HG02759 (cell line): ENCODE measurements around the gene TAF6.

ENCODE experiments used
- ATAC-seq: cut with Tn5 transposase; IDR thresholded peaks from one replicate; pipeline ENCODE4 v1.9.1; 2021; ENCODE audit warnings: mild to moderate bottlenecking, moderate library complexity; ENCODE audit not compliant: unreplicated experiment

TAF6 gene

GRCh38 chr7:100098913-100099312 lies 20.2 kb downstream of the TAF6 start:
- no peak for ATAC-seq

GRCh38 chr7:100095704-100096103 lies 23.5 kb downstream of the TAF6 start:
- no peak for ATAC-seq

- ATAC-seq: no peak
Observed at GRCh38 chr7:100095289-100095688, 23.9 kb downstream of the TAF6 start.

- no peak for ATAC-seq
Observed at GRCh38 chr7:100093925-100094486, 25.2 kb downstream of the TAF6 start.

GRCh38 chr7:100093498-100093897 lies 25.7 kb downstream of the TAF6 start:
- no peak for ATAC-seq

GRCh38 chr7:100093054-100093453 lies 26.1 kb downstream of the TAF6 start:
- no peak for ATAC-seq

GRCh38 chr7:100091411-100092181 lies 27.6 kb downstream of the TAF6 start:
- no peak for ATAC-seq

GRCh38 chr7:100090527-100091410 lies 28.4 kb downstream of the TAF6 start:
- no peak for ATAC-seq

GRCh38 chr7:100089458-100090196 lies 29.5 kb downstream of the TAF6 start:
- ATAC-seq: no peak

- ATAC-seq: peak; percentile 74
Observed at GRCh38 chr7:100088621-100089457, 30.3 kb downstream of the TAF6 start, which contains the start of gene COPS6. Gene COPS6 (plus strand): TSS chr7:100088969. CDS start chr7:100088991, 22 bp downstream.

- ATAC-seq: peak; percentile 29
Observed at GRCh38 chr7:100088095-100088620, 31.0 kb downstream of the TAF6 start.

GRCh38 chr7:100087055-100087750 lies 32.0 kb downstream of the TAF6 start:
- no peak for ATAC-seq

- ATAC-seq: no peak
Observed at GRCh38 chr7:100085515-100085914, 33.6 kb downstream of the TAF6 start.

- no peak for ATAC-seq
Observed at GRCh38 chr7:100082978-100083377, 36.2 kb downstream of the TAF6 start.

GRCh38 chr7:100081535-100082102 lies 37.5 kb downstream of the TAF6 start, which contains the start of gene ZNF3:
Gene ZNF3 (minus strand): TSS chr7:100081723. CDS start chr7:100077357, 4,366 bp downstream.
- peak; percentile 86 for ATAC-seq

GRCh38 chr7:100080907-100081534 lies 38.1 kb downstream of the TAF6 start:
- no peak for ATAC-seq

- no peak for ATAC-seq
Observed at GRCh38 chr7:100079024-100079560, 40.1 kb downstream of the TAF6 start.

- ATAC-seq: no peak
Observed at GRCh38 chr7:100077205-100077604, 42.0 kb downstream of the TAF6 start.
